ENCODE data around the gene CSHL1. TPM values are rescaled to one million over a fixed set of nuclear protein-coding genes. Genes with fewer than 3 reads are reported as not detected.
"Not testable (repeated sequence)": the region's sequence is repeated elsewhere in the genome, so short reads cannot be mapped to it uniquely, and the experiment has no call there.

Gene CSHL1
- total RNA-seq, 1 donor from 2014 or later: not detected

DNA sequence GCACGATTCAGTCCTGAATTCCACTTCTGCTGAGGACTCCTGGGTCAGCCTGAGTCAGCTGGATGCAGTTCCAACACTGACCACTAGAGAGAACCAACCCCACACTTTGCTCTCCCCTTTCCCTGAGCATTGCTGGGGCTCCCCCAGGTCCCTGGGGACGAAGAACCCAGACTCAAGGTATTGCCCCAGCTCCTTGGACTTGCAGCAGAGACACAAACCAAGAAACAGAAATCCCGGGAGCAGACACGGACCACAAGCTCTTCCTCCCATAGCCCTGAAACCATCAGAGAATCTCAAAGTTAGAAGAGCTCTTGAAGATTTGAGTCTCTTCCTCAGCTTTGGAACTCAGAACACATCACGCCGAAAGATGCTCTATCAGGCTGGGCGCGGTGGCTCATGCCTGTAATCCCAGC lies 8.3 kb upstream of the CSHL1 start:
- H3K4me3 ChIP-seq (ENCODE audit: insufficient read depth, low read depth, low read length): no peak overlapping the region
- DNase-seq (ENCODE audit: low read depth): peak; percentile 11
- no peaks in the 10 kb centered on the region for H3K79me2 ChIP-seq (ENCODE audit: insufficient read depth, low read length)
- TF ChIP-seq CTCF (IDR thresholded peaks at IDR 0.05; ENCODE audit: insufficient read depth, low read depth, low read length): peak; percentile 91
- TF ChIP-seq EZH2 (IDR thresholded peaks at IDR 0.05; ENCODE audit: insufficient read depth, low read length): no peak
- Mint-ChIP-seq H3K4me3 (ENCODE audit: unreplicated experiment) (no peak overlapping the region), H3K27ac (ENCODE audit: unreplicated experiment) (no peak overlapping the region), H3K27me3 (ENCODE audit: low read depth, unreplicated experiment) (peaks cover 41% of the 10 kb centered on the region), H3K4me1 (ENCODE audit: low read depth, unreplicated experiment) (no peaks in the 10 kb centered on the region), H3K36me3 (ENCODE audit: low read depth, unreplicated experiment) (no peaks in the 10 kb centered on the region), H3K9me3 (ENCODE audit: unreplicated experiment) (no peaks in the 10 kb centered on the region)
- H3K4me1 ChIP-seq (ENCODE audit: insufficient read depth, low read length): no peaks in the 10 kb centered on the region
- no peak overlapping the region for H3K27ac ChIP-seq (ENCODE audit: low read depth, low read length)
- no peak overlapping the region for H3K9ac ChIP-seq (ENCODE audit: low read length)
- H3K9me3 ChIP-seq (ENCODE audit: insufficient read depth, low read depth, low read length): no peaks in the 10 kb centered on the region
- no peaks in the 10 kb centered on the region for H4K20me1 ChIP-seq (ENCODE audit: insufficient read depth, low read length)
- peaks cover 9% of the 10 kb centered on the region for H3K27me3 ChIP-seq (ENCODE audit: insufficient read depth, low read length)
- H3K36me3 ChIP-seq (ENCODE audit: insufficient read depth, low read length): no peaks in the 10 kb centered on the region
- FAIRE-seq: no peak
- no peak overlapping the region for H2AFZ ChIP-seq (ENCODE audit: low read depth, low read length)
- H3K4me2 ChIP-seq (ENCODE audit: low read length): no peak overlapping the region

- H3K36me3 Mint-ChIP-seq (ENCODE audit: low read depth, unreplicated experiment); H4K20me1 ChIP-seq (ENCODE audit: insufficient read depth, low read length); FAIRE-seq; H3K4me2 ChIP-seq (ENCODE audit: low read length); H2AFZ ChIP-seq (ENCODE audit: low read depth, low read length); H3K9ac ChIP-seq (ENCODE audit: low read length); H3K4me3 Mint-ChIP-seq (ENCODE audit: unreplicated experiment); H3K27ac Mint-ChIP-seq (ENCODE audit: unreplicated experiment); H3K27me3 ChIP-seq (ENCODE audit: insufficient read depth, low read length); H3K9me3 ChIP-seq (ENCODE audit: insufficient read depth, low read depth, low read length); H3K4me3 ChIP-seq (ENCODE audit: insufficient read depth, low read depth, low read length); H3K27ac ChIP-seq (ENCODE audit: low read depth, low read length); H3K79me2 ChIP-seq (ENCODE audit: insufficient read depth, low read length); H3K36me3 ChIP-seq (ENCODE audit: insufficient read depth, low read length); H3K9me3 Mint-ChIP-seq (ENCODE audit: unreplicated experiment); H3K4me1 ChIP-seq (ENCODE audit: insufficient read depth, low read length); DNase-seq (ENCODE audit: low read depth); H3K4me1 Mint-ChIP-seq (ENCODE audit: low read depth, unreplicated experiment): not testable (repeated sequence)
- peaks cover 43% of the 10 kb centered on the region for H3K27me3 Mint-ChIP-seq (ENCODE audit: low read depth, unreplicated experiment)
Measured at GRCh38 chr17:63918789-63919305, 7.8 kb upstream of the CSHL1 start, which contains the start of gene GH1. Gene GH1 (minus strand): TSS chr17:63918839. CDS start chr17:63918776, 63 bp downstream.

DNA sequence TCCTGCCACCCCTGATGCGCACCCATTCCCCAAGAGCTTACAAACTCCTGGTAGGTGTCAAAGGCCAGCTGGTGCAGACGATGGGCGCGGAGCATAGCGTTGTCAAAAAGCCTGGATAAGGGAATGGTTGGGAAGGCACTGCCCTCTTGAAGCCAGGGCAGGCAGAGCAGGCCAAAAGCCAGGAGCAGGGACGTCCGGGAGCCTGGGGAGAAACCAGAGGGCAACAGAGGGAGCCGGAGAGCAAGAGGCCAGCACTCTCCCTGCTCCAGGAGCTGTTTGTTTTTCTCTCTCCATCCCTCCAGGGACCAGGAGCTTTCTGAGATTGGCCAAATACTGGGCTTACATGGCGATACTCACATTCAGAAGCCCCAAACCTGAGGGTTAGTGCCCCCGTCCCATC lies 7.2 kb upstream of the CSHL1 start:
- H2AFZ ChIP-seq (ENCODE audit: low read depth, low read length): no peak overlapping the region
- TF ChIP-seq EZH2 (IDR thresholded peaks at IDR 0.05; ENCODE audit: insufficient read depth, low read length): no peak
- no peak for TF ChIP-seq CTCF (IDR thresholded peaks at IDR 0.05; ENCODE audit: insufficient read depth, low read depth, low read length)

More for the DNA sequence above, 7.2 kb upstream of the CSHL1 start:
- Histone ChIP-seq H3K4me2 (ENCODE audit: low read length) (no peak overlapping the region), H3K4me1 (ENCODE audit: insufficient read depth, low read length) (no peaks in the 10 kb centered on the region), H3K27me3 (ENCODE audit: insufficient read depth, low read length) (peaks cover 9% of the 10 kb centered on the region), H3K4me3 (ENCODE audit: insufficient read depth, low read depth, low read length) (no peak overlapping the region), H3K27ac (ENCODE audit: low read depth, low read length) (no peak overlapping the region), H3K36me3 (ENCODE audit: insufficient read depth, low read length) (no peaks in the 10 kb centered on the region), H3K9me3 (ENCODE audit: insufficient read depth, low read depth, low read length) (no peaks in the 10 kb centered on the region), H3K79me2 (ENCODE audit: insufficient read depth, low read length) (no peaks in the 10 kb centered on the region), H3K9ac (ENCODE audit: low read length) (no peak overlapping the region), H4K20me1 (ENCODE audit: insufficient read depth, low read length) (no peaks in the 10 kb centered on the region)
- Mint-ChIP-seq H3K27ac (ENCODE audit: unreplicated experiment) (no peak overlapping the region), H3K4me1 (ENCODE audit: low read depth, unreplicated experiment) (no peaks in the 10 kb centered on the region), H3K4me3 (ENCODE audit: unreplicated experiment) (no peak overlapping the region), H3K9me3 (ENCODE audit: unreplicated experiment) (no peaks in the 10 kb centered on the region), H3K27me3 (ENCODE audit: low read depth, unreplicated experiment) (peaks cover 43% of the 10 kb centered on the region), H3K36me3 (ENCODE audit: low read depth, unreplicated experiment) (no peaks in the 10 kb centered on the region)
- FAIRE-seq: no peak
- no peak for DNase-seq (ENCODE audit: low read depth)
